Ovary (tissue), 9 donors: ENCODE data around the gene CRELD2. TPM values are rescaled to one million over a fixed set of nuclear protein-coding genes. Genes with fewer than 3 reads are reported as not detected.

Source experiments
- DNase-seq, 5 donors: peaks; one replicate each; pipeline ENCODE4 v3.0.0-alpha.2; 2019 to 2020
- H3K27ac ChIP-seq, 2 donors: fragments of 200-600 bp; one replicate each; pipeline versions ENCODE4 v1.5.1 to v1.8.0; 2019 to 2022
- H3K27me3 ChIP-seq: fragments of 200-600 bp; one replicate; pipeline ENCODE4 v1.8.0; 2022
- H3K36me3 ChIP-seq: fragments of 200-600 bp; sonication (generic); one replicate; pipeline ENCODE4 v1.5.1; 2019
- H3K4me1 ChIP-seq: one replicate; pipeline ENCODE4 v1.8.1; 2013; ENCODE audit warnings: mild to moderate bottlenecking, moderate library complexity; ENCODE audit not compliant: insufficient read depth
- H3K4me3 ChIP-seq: fragments of 200-600 bp; sonication (generic); one replicate; pipeline ENCODE4 v1.5.1; 2017
- H3K9me3 ChIP-seq, 2 donors: fragments of 200-600 bp in 1 of 2; sonication (generic) in 1 of 2; one replicate each; pipeline versions ENCODE4 v1.5.1 to v1.8.1; 2013 to 2019; ENCODE audit warnings: mild to moderate bottlenecking in 1 of 2, moderate library complexity in 1 of 2
- CTCF ChIP-seq, 3 donors: fragments of 450-650 bp in 2 of 3; fragments of 200-600 bp in 1 of 3; IDR thresholded peaks; one replicate each; pipeline versions ENCODE4 v1.5.1 to v1.8.0; 2016 to 2022; ENCODE audit warnings: antibody characterized with exemption in 3 of 3, mild to moderate bottlenecking in 1 of 3
- EP300 ChIP-seq: sonication (generic); formaldehyde crosslinking; IDR thresholded peaks from one replicate; pipeline ENCODE4 v1.6.1; 2017; ENCODE audit warnings: antibody characterized with exemption
- POLR2A ChIP-seq: fragments of 450-650 bp; IDR thresholded peaks from one replicate; pipeline ENCODE4 v1.6.1; 2017; ENCODE audit warnings: antibody characterized with exemption, mild to moderate bottlenecking, moderate library complexity
- WGBS, 3 donors: extraction: QIAGEN DNeasy Blood & Tissue Kit in 1 of 3; methylation state at CpG; one replicate each; pipeline versions ENCODE4 v1.1.5 to v1.1.7; 2013 to 2017; 5-methylcytosine and 5-hydroxymethylcytosine counted together
- intact Hi-C, 4 donors: fragments of 100-400 bp; cut with DNase I; formaldehyde crosslinking; loops; one replicate each; pipeline versions ENCODE4 v1.11.0 to v1.15.1; 2022 to 2023
- polyA plus RNA-seq, 2 donors: library from polyadenylated mRNA; stranded (reverse); fragments of 200-250 nt in 1 of 2; fragments of 350-450 nt in 1 of 2; fragmentation: Illumina TruSeq in 1 of 2; extraction: RNeasy Lipid Tissue Mini Kit (QIAGEN cat#74804) in 1 of 2; gene quantifications; one replicate each; pipeline ENCODE4 v1.2.3, GENCODE V29; 2013 to 2014
- total RNA-seq, 7 donors: library from RNA; depleted of rRNA in 2 of 7; stranded (reverse); fragments of >200 nt in 2 of 7; fragmentation: NEBNext Ultra II Directional in 3 of 7; extraction: Animal tissue kit (Norgen Biotek cat#: 25700) in 3 of 7; gene quantifications; one replicate each; pipeline versions ENCODE4 v1.1.0 to v1.2.4, GENCODE V29; 2016 to 2023
- donor health status: DM: no; HTN: no; CAD: no; lungs with moderate emphysema.
- donor health status: DM: no; HTN: no; CAD: no.
- donor health status: Bipolar disorder and iron deficiency.
- donor health status: DM: yes; HTN: yes; CAD: no.
- donor health status: DM: no; HTN: no; CAD: no.
- donor health status: DM: yes; HTN: yes; CAD: no.

Gene CRELD2
- total and polyA plus RNA-seq, 9 donors = 9.5 to 53.4 (median 24.6) TPM

- H3K27me3 ChIP-seq = no peaks in the 10 kb centered on the region
- H3K9me3 ChIP-seq = no peaks in the 10 kb centered on the region
- intact Hi-C loops = no loop called here
- TF ChIP-seq EP300 = no peak
- TF ChIP-seq CTCF (IDR thresholded peaks at IDR 0.05) = no peak
- TF ChIP-seq POLR2A = no peak
- no peak overlapping the region for H3K27ac ChIP-seq
- 94 to 95% (median 95%) methylated on average over 9 of the region's 9 CpGs for WGBS, 3 donors
- DNase-seq = no peak
- H3K36me3 ChIP-seq = no peaks in the 10 kb centered on the region
- H3K4me3 ChIP-seq = no peak overlapping the region
- no peaks in the 10 kb centered on the region for H3K4me1 ChIP-seq
These were observed 38.6 kb upstream of the CRELD2 start for GRCh38 chr22:49879871-49880270.

DNA sequence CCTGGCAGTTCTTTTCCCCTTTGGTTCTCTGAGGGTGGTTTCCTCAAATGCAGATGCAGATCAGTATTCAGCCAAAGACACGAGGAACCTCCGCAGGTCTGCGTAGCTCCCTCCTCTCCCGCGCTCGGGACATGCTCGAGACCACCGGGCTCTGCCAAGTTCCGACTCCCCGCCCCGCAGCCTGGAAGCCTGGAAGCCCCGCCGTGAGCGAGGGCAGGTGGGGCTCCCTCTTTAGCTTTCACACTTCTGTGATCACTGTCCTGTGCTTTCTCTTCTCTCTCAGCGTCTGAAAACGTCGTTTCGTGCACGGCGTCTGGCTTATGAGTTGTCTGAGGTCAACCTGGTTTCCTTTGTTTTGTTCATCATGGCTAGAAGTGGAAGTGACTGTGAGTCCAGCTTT, 38.2 kb upstream of the CRELD2 start:
- 73 to 79% (median 76%) methylated on average over 20 of the region's 20 CpGs for WGBS, 3 donors
- Histone ChIP-seq H3K9me3 (no peaks in the 10 kb centered on the region), H3K36me3 (no peaks in the 10 kb centered on the region), H3K27me3 (no peaks in the 10 kb centered on the region), H3K4me1 (no peaks in the 10 kb centered on the region), H3K4me3 (no peak overlapping the region), H3K27ac (no peak overlapping the region)
- TF ChIP-seq CTCF (IDR thresholded peaks at IDR 0.05) (no peak), EP300 (no peak), POLR2A (no peak)
- DNase-seq = no peak
- intact Hi-C loops = no loop called here

GRCh38 chr22:49881856-49882255, 36.6 kb upstream of the CRELD2 start:
- Histone ChIP-seq H3K27ac (no peak overlapping the region), H3K36me3 (no peaks in the 10 kb centered on the region), H3K27me3 (no peaks in the 10 kb centered on the region), H3K4me3 (no peak overlapping the region), H3K4me1 (no peaks in the 10 kb centered on the region), H3K9me3 (no peaks in the 10 kb centered on the region)
- TF ChIP-seq CTCF (IDR thresholded peaks at IDR 0.05) = no peak
- 97 to 100% (median 98%) methylated on average over 2 of the region's 2 CpGs for WGBS, 3 donors
- intact Hi-C loops = no loop called here
- DNase-seq = no peak

GRCh38 chr22:49882519-49883293, 35.7 kb upstream of the CRELD2 start:
- Histone ChIP-seq H3K36me3 (no peaks in the 10 kb centered on the region), H3K27me3 (no peaks in the 10 kb centered on the region), H3K27ac (no peak overlapping the region), H3K9me3 (no peaks in the 10 kb centered on the region), H3K4me3 (no peak overlapping the region), H3K4me1 (no peaks in the 10 kb centered on the region)
- intact Hi-C loops = no loop called here
- TF ChIP-seq CTCF (IDR thresholded peaks at IDR 0.05) (no peak), POLR2A (no peak), EP300 (no peak)
- 89 to 91% (median 91%) methylated on average over 21 of the region's 21 CpGs for WGBS, 3 donors
- DNase-seq = no peak
